Mesothelial cell of epicardium (in vitro differentiated cells): ENCODE measurements around the gene VAPB. TPM values are rescaled to one million over a fixed set of nuclear protein-coding genes. Genes with fewer than 3 reads are reported as not detected.

Experiments
- DNase-seq, 2 experiments: peaks; one replicate each; pipeline ENCODE4 v3.0.0; 2021; ENCODE audit warnings: low spot score in 2 of 2; ENCODE audit not compliant: unreplicated experiment in 2 of 2
- H3K27ac Mint-ChIP-seq: 2 replicates; pipeline ENCODE4 v1.8.0; 2021; ENCODE audit warnings: mixed read lengths
- H3K27me3 Mint-ChIP-seq: 2 replicates; pipeline ENCODE4 v1.8.0; 2021; ENCODE audit warnings: low read depth, mixed read lengths
- H3K36me3 Mint-ChIP-seq: 2 replicates; pipeline ENCODE4 v1.8.0; 2021; ENCODE audit warnings: mixed read lengths
- H3K4me1 Mint-ChIP-seq: 2 replicates; pipeline ENCODE4 v1.8.0; 2021; ENCODE audit warnings: mixed read lengths
- H3K4me3 Mint-ChIP-seq: 2 replicates; pipeline ENCODE4 v1.8.0; 2021; ENCODE audit warnings: mild to moderate bottlenecking, moderate library complexity, mixed read lengths
- H3K9me3 Mint-ChIP-seq: 2 replicates; pipeline ENCODE4 v1.8.0; 2021; ENCODE audit warnings: mixed read lengths
- CTCF ChIP-seq: fragments of 200-600 bp; sonication (generic); IDR thresholded peaks from one replicate; pipeline ENCODE4 v1.5.0; 2021; ENCODE audit warnings: antibody characterized with exemption; ENCODE audit not compliant: unreplicated experiment
- total RNA-seq: library from RNA; stranded (reverse); gene quantifications from 3 replicates; pipeline ENCODE4 v1.2.1, GENCODE V29; 2021

The VAPB gene
- total RNA-seq, 1 donor from 2014 or later, result 52.9 TPM

GRCh38 chr20:58461104-58461503 lies 72.1 kb downstream of the VAPB start:
- Mint-ChIP-seq H3K36me3 (peaks cover 4% of the 10 kb centered on the region), H3K4me3 (no peak overlapping the region), H3K9me3 (peaks cover 3% of the 10 kb centered on the region), H3K4me1 (peaks cover 27% of the 10 kb centered on the region), H3K27ac (no peak overlapping the region), H3K27me3 (no peaks in the 10 kb centered on the region)
- TF ChIP-seq CTCF, result no peak
- no peak for DNase-seq

- Mint-ChIP-seq H3K4me1 (peaks cover 27% of the 10 kb centered on the region), H3K27me3 (no peaks in the 10 kb centered on the region), H3K9me3 (peaks cover 3% of the 10 kb centered on the region), H3K36me3 (peaks cover under 1% of the 10 kb centered on the region), H3K27ac (no peak overlapping the region), H3K4me3 (no peak overlapping the region)
- no peak for DNase-seq
- no peak for TF ChIP-seq CTCF
Observed at GRCh38 chr20:58461899-58462298, 72.9 kb downstream of the VAPB start.

GRCh38 chr20:58463256-58463655 lies 74.2 kb downstream of the VAPB start:
- no peaks in the 10 kb centered on the region for H3K27me3 Mint-ChIP-seq
- H3K9me3 Mint-ChIP-seq, result peaks cover 3% of the 10 kb centered on the region
- H3K4me1 Mint-ChIP-seq, result peaks cover 23% of the 10 kb centered on the region
- peak overlapping the region; percentile 25 for H3K27ac Mint-ChIP-seq
- no peaks in the 10 kb centered on the region for H3K36me3 Mint-ChIP-seq
- no peak for DNase-seq
- TF ChIP-seq CTCF, result no peak
- H3K4me3 Mint-ChIP-seq, result no peak overlapping the region

- no peak for DNase-seq
Observed at GRCh38 chr20:58464838-58465237, 75.8 kb downstream of the VAPB start.

GRCh38 chr20:58466095-58466708 lies 77.2 kb downstream of the VAPB start:
- H3K4me3 Mint-ChIP-seq, result no peak overlapping the region
- no peak for DNase-seq
- TF ChIP-seq CTCF, result no peak
- peaks cover 18% of the 10 kb centered on the region for H3K4me1 Mint-ChIP-seq
- no peaks in the 10 kb centered on the region for H3K36me3 Mint-ChIP-seq
- peaks cover 3% of the 10 kb centered on the region for H3K9me3 Mint-ChIP-seq
- no peaks in the 10 kb centered on the region for H3K27me3 Mint-ChIP-seq
- H3K27ac Mint-ChIP-seq, result no peak overlapping the region

More at GRCh38 chr20:58464838-58465237, 75.8 kb downstream of the VAPB start:
- H3K27me3 Mint-ChIP-seq, result no peaks in the 10 kb centered on the region
- H3K9me3 Mint-ChIP-seq, result peaks cover 3% of the 10 kb centered on the region
- no peak overlapping the region for H3K27ac Mint-ChIP-seq
- H3K4me1 Mint-ChIP-seq, result peaks cover 18% of the 10 kb centered on the region
- TF ChIP-seq CTCF, result no peak
- H3K36me3 Mint-ChIP-seq, result no peaks in the 10 kb centered on the region
- H3K4me3 Mint-ChIP-seq, result no peak overlapping the region
